ENCODE results near the gene DLGAP1. TPM values are rescaled to one million over a fixed set of nuclear protein-coding genes. Genes with fewer than 3 reads are reported as not detected.

DLGAP1 gene
- total and polyA plus RNA-seq, 4 donors, result 0.75 to 6.6 (median 3.6) TPM

DNA sequence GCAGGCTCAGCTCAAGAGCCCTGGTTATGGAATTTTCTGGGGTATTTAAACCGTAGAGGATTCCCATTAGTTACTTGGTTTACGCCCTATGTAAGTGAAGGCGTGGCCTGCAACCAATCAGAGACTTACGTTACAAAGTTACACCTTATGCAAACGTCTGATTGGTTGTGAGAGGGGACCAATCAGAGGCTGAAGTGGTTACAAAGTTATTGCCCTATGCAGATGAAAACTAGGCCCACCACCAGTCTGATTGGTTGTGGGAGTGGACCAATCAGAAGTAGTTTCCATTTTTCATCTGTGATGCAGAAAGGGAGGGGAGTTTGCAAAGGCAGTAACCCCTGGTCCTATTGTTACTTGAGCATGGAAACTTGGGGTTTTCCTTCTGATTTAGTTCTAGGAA, 49.1 kb downstream of the DLGAP1 start:
- ATAC-seq (ENCODE audit: low FRiP score), result no peak

DNA sequence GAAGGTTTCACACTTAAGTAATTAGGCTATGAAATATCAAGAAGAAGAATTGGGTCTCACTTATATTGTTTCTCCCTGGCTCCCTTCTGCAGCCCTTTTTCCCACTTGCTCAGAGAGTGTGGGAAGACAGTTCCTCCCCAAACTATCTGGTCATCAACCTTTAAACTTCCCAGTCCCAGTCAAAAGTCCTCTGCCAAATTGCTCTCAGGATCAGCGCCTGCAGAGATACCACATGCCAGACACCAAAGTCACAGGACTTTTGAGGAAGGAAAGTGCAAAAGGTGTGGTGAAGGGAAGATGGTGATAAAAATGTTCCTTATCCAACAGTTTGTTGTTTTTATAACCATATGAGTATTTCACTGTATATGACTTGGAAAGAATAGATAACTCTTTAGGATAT, 51.3 kb downstream of the DLGAP1 start:
- H3K27ac ChIP-seq (ENCODE audit: low read depth in 1 of 2, low read length in 2 of 2), result no peak overlapping the region
- no peak overlapping the region for H3K4me3 ChIP-seq (ENCODE audit: low read length in 2 of 2)
- no peak for ATAC-seq (ENCODE audit: low FRiP score)
- H3K36me3 ChIP-seq (ENCODE audit: control insufficient read depth in 1 of 2, insufficient read depth in 2 of 2, low read length in 1 of 2), result no peaks in the 10 kb centered on the region
- no peak for DNase-seq
- H3K27me3 ChIP-seq (ENCODE audit: control insufficient read depth in 1 of 2, insufficient read depth in 2 of 2, low read length in 1 of 2), result no peaks in the 10 kb centered on the region
- H3K4me1 ChIP-seq (ENCODE audit: control insufficient read depth in 1 of 2, insufficient read depth in 2 of 2, low read length in 2 of 2), result peaks cover 0 to 3% of the 10 kb centered on the region in 2 donors
- WGBS, 2 donors, result 86 to 94% methylated on average over 1 of the region's 1 CpG
- no peaks in the 10 kb centered on the region for H3K9me3 ChIP-seq (ENCODE audit: control insufficient read depth, low read length)
- intact Hi-C loops (cut with DNase I), result no loop called here

More for the DNA sequence above, 49.1 kb downstream of the DLGAP1 start:
- no peaks in the 10 kb centered on the region for H3K36me3 ChIP-seq (ENCODE audit: control insufficient read depth in 1 of 2, insufficient read depth in 2 of 2, low read length in 1 of 2)
- 93 to 94% methylated on average over 5 of the region's 5 CpGs for whole genome bisulfite sequencing, 2 donors
- no peak overlapping the region for H3K4me3 ChIP-seq (ENCODE audit: low read length in 2 of 2)
- no peaks in the 10 kb centered on the region for H3K27me3 ChIP-seq (ENCODE audit: control insufficient read depth in 1 of 2, insufficient read depth in 2 of 2, low read length in 1 of 2)
- H3K27ac ChIP-seq (ENCODE audit: low read depth in 1 of 2, low read length in 2 of 2), result no peak overlapping the region
- intact Hi-C loops (cut with DNase I), result loop anchor here in 1 of 2 donors (5.0 kb wide), 1 partner anchor 49 kb away; no protein-coding TSS in a partner anchor
- H3K4me1 ChIP-seq (ENCODE audit: control insufficient read depth in 1 of 2, insufficient read depth in 2 of 2, low read length in 2 of 2), result peaks cover 0 to 1% of the 10 kb centered on the region in 2 donors
- H3K9me3 ChIP-seq (ENCODE audit: control insufficient read depth, low read length), result no peaks in the 10 kb centered on the region
- no peak for DNase-seq

- Histone ChIP-seq H3K4me1 (ENCODE audit: control insufficient read depth in 1 of 2, insufficient read depth in 2 of 2, low read length in 2 of 2) (peaks cover 0 to 3% of the 10 kb centered on the region in 2 donors), H3K9me3 (ENCODE audit: control insufficient read depth, low read length) (no peaks in the 10 kb centered on the region), H3K27me3 (ENCODE audit: control insufficient read depth in 1 of 2, insufficient read depth in 2 of 2, low read length in 1 of 2) (no peaks in the 10 kb centered on the region), H3K4me3 (ENCODE audit: low read length in 2 of 2) (no peak overlapping the region), H3K36me3 (ENCODE audit: control insufficient read depth in 1 of 2, insufficient read depth in 2 of 2, low read length in 1 of 2) (no peaks in the 10 kb centered on the region), H3K27ac (ENCODE audit: low read depth in 1 of 2, low read length in 2 of 2) (no peak overlapping the region)
- intact Hi-C loops (cut with DNase I), result no loop called here
- DNase-seq (no peak), ATAC-seq (ENCODE audit: low FRiP score) (no peak)
- WGBS, 2 donors, result 36 to 38% methylated on average over 1 of the region's 1 CpG
Measured at GRCh38 chr18:4400911-4401310, 54.2 kb downstream of the DLGAP1 start.

- no peak for DNase-seq
- H3K9me3 ChIP-seq (ENCODE audit: control insufficient read depth, low read length), result no peaks in the 10 kb centered on the region
- H3K4me3 ChIP-seq (ENCODE audit: low read length in 2 of 2), result no peak overlapping the region
- H3K27me3 ChIP-seq (ENCODE audit: control insufficient read depth in 1 of 2, insufficient read depth in 2 of 2, low read length in 1 of 2), result no peaks in the 10 kb centered on the region
- no peaks in the 10 kb centered on the region for H3K36me3 ChIP-seq (ENCODE audit: control insufficient read depth in 1 of 2, insufficient read depth in 2 of 2, low read length in 1 of 2)
- intact Hi-C loops (cut with DNase I), result no loop called here
- 84% methylated on average over 5 of the region's 5 CpGs for WGBS, 2 donors
- H3K4me1 ChIP-seq (ENCODE audit: control insufficient read depth in 1 of 2, insufficient read depth in 2 of 2, low read length in 2 of 2), result peaks cover 0 to 3% of the 10 kb centered on the region in 2 donors
- no peak for ATAC-seq (ENCODE audit: low FRiP score)
- H3K27ac ChIP-seq (ENCODE audit: low read depth in 1 of 2, low read length in 2 of 2), result no peak overlapping the region
Measured at GRCh38 chr18:4399929-4400328, 55.2 kb downstream of the DLGAP1 start.

- Histone ChIP-seq H3K36me3 (ENCODE audit: control insufficient read depth in 1 of 2, insufficient read depth in 2 of 2, low read length in 1 of 2) (no peaks in the 10 kb centered on the region), H3K9me3 (ENCODE audit: control insufficient read depth, low read length) (no peaks in the 10 kb centered on the region), H3K27me3 (ENCODE audit: control insufficient read depth in 1 of 2, insufficient read depth in 2 of 2, low read length in 1 of 2) (no peaks in the 10 kb centered on the region), H3K4me1 (ENCODE audit: control insufficient read depth in 1 of 2, insufficient read depth in 2 of 2, low read length in 2 of 2) (no peaks in the 10 kb centered on the region), H3K4me3 (ENCODE audit: low read length in 2 of 2) (no peak overlapping the region), H3K27ac (ENCODE audit: low read depth in 1 of 2, low read length in 2 of 2) (no peak overlapping the region)
- ATAC-seq (ENCODE audit: low FRiP score), result no peak
- DNase-seq, result no peak
- intact Hi-C loops (cut with DNase I), result no loop called here
- 60 to 62% methylated on average over 4 of the region's 4 CpGs for WGBS, 2 donors
Measured at GRCh38 chr18:4394700-4395099, 60.4 kb downstream of the DLGAP1 start.

DNA sequence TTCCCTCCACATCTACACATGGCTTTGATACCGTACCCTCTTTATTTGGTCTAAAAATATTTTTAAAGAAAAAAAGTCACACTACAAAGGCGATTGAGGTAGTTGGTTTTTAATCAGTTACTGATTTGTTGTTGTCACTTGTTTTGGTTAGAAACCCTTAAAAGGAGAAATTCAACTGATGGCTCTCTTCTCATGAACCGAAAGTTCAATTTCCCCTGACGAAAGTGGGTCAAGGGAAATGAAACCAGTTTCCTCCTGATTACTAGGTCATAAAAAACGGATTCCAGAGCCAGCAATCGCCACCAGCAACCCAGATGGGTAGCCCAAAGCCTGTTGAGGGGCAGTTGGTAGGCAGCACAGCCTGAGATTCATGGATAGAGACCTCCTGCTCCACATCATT, 63.2 kb downstream of the DLGAP1 start:
- no peaks in the 10 kb centered on the region for H3K9me3 ChIP-seq (ENCODE audit: control insufficient read depth, low read length)
- no peak overlapping the region for H3K4me3 ChIP-seq (ENCODE audit: low read length in 2 of 2)

GRCh38 chr18:4385876-4386275, 69.2 kb downstream of the DLGAP1 start:
- ATAC-seq (ENCODE audit: low FRiP score) (no peak), DNase-seq (no peak)
- H3K9me3 ChIP-seq (ENCODE audit: control insufficient read depth, low read length), result no peaks in the 10 kb centered on the region
- WGBS, 2 donors, result 52 to 56% methylated on average over 3 of the region's 3 CpGs
- no peak overlapping the region for H3K27ac ChIP-seq (ENCODE audit: low read depth in 1 of 2, low read length in 2 of 2)
- H3K4me1 ChIP-seq (ENCODE audit: control insufficient read depth in 1 of 2, insufficient read depth in 2 of 2, low read length in 2 of 2), result no peaks in the 10 kb centered on the region
- no peaks in the 10 kb centered on the region for H3K27me3 ChIP-seq (ENCODE audit: control insufficient read depth in 1 of 2, insufficient read depth in 2 of 2, low read length in 1 of 2)
- intact Hi-C loops (cut with DNase I), result no loop called here
- H3K4me3 ChIP-seq (ENCODE audit: low read length in 2 of 2), result no peak overlapping the region
- H3K36me3 ChIP-seq (ENCODE audit: control insufficient read depth in 1 of 2, insufficient read depth in 2 of 2, low read length in 1 of 2), result no peaks in the 10 kb centered on the region

More for the DNA sequence above, 63.2 kb downstream of the DLGAP1 start:
- H3K27me3 ChIP-seq (ENCODE audit: control insufficient read depth in 1 of 2, insufficient read depth in 2 of 2, low read length in 1 of 2), result no peaks in the 10 kb centered on the region
- no peak overlapping the region for H3K27ac ChIP-seq (ENCODE audit: low read depth in 1 of 2, low read length in 2 of 2)
- no peak for ATAC-seq (ENCODE audit: low FRiP score)
- intact Hi-C loops (cut with DNase I), result no loop called here
- H3K36me3 ChIP-seq (ENCODE audit: control insufficient read depth in 1 of 2, insufficient read depth in 2 of 2, low read length in 1 of 2), result no peaks in the 10 kb centered on the region
- no peak for DNase-seq
- whole genome bisulfite sequencing, 2 donors, result 73 to 81% methylated on average over 6 of the region's 6 CpGs
- H3K4me1 ChIP-seq (ENCODE audit: control insufficient read depth in 1 of 2, insufficient read depth in 2 of 2, low read length in 2 of 2), result no peaks in the 10 kb centered on the region

- no peaks in the 10 kb centered on the region for H3K4me1 ChIP-seq (ENCODE audit: control insufficient read depth in 1 of 2, insufficient read depth in 2 of 2, low read length in 2 of 2)
- H3K9me3 ChIP-seq (ENCODE audit: control insufficient read depth, low read length), result no peaks in the 10 kb centered on the region
- WGBS, 2 donors, result 5 to 19% methylated on average over 3 of the region's 3 CpGs
- H3K27ac ChIP-seq (ENCODE audit: low read depth in 1 of 2, low read length in 2 of 2), result no peak overlapping the region
- no peaks in the 10 kb centered on the region for H3K36me3 ChIP-seq (ENCODE audit: control insufficient read depth in 1 of 2, insufficient read depth in 2 of 2, low read length in 1 of 2)
- DNase-seq, result no peak
- no peak overlapping the region for H3K4me3 ChIP-seq (ENCODE audit: low read length in 2 of 2)
- intact Hi-C loops (cut with DNase I), result no loop called here
- H3K27me3 ChIP-seq (ENCODE audit: control insufficient read depth in 1 of 2, insufficient read depth in 2 of 2, low read length in 1 of 2), result no peaks in the 10 kb centered on the region
- ATAC-seq (ENCODE audit: low FRiP score), result no peak
Measured at GRCh38 chr18:4384932-4385331, 70.2 kb downstream of the DLGAP1 start.

DNA sequence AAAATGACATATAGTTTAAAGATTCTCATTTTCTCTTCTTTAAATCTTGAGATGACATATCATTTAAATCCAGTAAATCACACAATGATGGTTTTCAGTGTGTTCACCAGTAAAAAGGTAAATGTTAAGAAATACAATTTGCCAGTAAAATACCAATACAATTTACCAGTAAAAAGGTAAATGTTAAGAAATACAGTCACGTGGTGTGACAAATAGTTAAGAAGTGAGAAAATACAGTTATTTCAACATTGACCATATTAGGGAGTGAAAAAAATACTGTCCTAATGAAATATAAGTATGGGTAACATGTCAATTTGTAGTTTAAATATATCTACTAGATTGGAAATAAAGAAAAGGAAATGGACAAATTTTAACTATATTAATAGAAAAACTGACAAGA, 80.5 kb downstream of the DLGAP1 start:
- intact Hi-C loops (cut with DNase I), result no loop called here
- H3K27me3 ChIP-seq (ENCODE audit: control insufficient read depth in 1 of 2, insufficient read depth in 2 of 2, low read length in 1 of 2), result no peaks in the 10 kb centered on the region
- no peak overlapping the region for H3K4me3 ChIP-seq (ENCODE audit: low read length in 2 of 2)
- no peak for DNase-seq
- H3K9me3 ChIP-seq (ENCODE audit: control insufficient read depth, low read length), result peaks cover 1% of the 10 kb centered on the region
- H3K4me1 ChIP-seq (ENCODE audit: control insufficient read depth in 1 of 2, insufficient read depth in 2 of 2, low read length in 2 of 2), result no peaks in the 10 kb centered on the region
- H3K36me3 ChIP-seq (ENCODE audit: control insufficient read depth in 1 of 2, insufficient read depth in 2 of 2, low read length in 1 of 2), result no peaks in the 10 kb centered on the region
- WGBS, 2 donors, result 72 to 74% methylated on average over 1 of the region's 1 CpG
- H3K27ac ChIP-seq (ENCODE audit: low read depth in 1 of 2, low read length in 2 of 2), result no peak overlapping the region
- no peak for ATAC-seq (ENCODE audit: low FRiP score)

All from aorta (tissue), 5 donors.